Chondrocyte (in vitro differentiated cells): ENCODE measurements around the gene PFKFB3. TPM values are rescaled to one million over a fixed set of nuclear protein-coding genes. Genes with fewer than 3 reads are reported as not detected.

Experiments used
- DNase-seq: peaks from one replicate; pipeline ENCODE4 v3.0.0; 2021; ENCODE audit warnings: mixed read lengths, low spot score
- H3K27ac Mint-ChIP-seq: one replicate; pipeline ENCODE4 v1.8.0; 2021; ENCODE audit warnings: mild to moderate bottlenecking, moderate library complexity, mixed read lengths; ENCODE audit not compliant: unreplicated experiment
- H3K27me3 Mint-ChIP-seq: 2 replicates; pipeline ENCODE4 v1.8.0; 2021; ENCODE audit warnings: low read depth, mixed read lengths
- H3K36me3 Mint-ChIP-seq: 2 replicates; pipeline ENCODE4 v1.8.0; 2021; ENCODE audit warnings: low read depth, mixed read lengths
- H3K4me1 Mint-ChIP-seq: 2 replicates; pipeline ENCODE4 v1.8.0; 2021; ENCODE audit warnings: low read depth, mild to moderate bottlenecking, mixed read lengths
- H3K4me3 Mint-ChIP-seq: one replicate; pipeline ENCODE4 v1.8.0; 2021; ENCODE audit warnings: mild to moderate bottlenecking, moderate library complexity, mixed read lengths; ENCODE audit not compliant: unreplicated experiment
- H3K9me3 Mint-ChIP-seq: 2 replicates; pipeline ENCODE4 v1.8.0; 2021; ENCODE audit warnings: low read depth, mixed read lengths
- total RNA-seq: library from RNA; stranded (reverse); gene quantifications from 3 replicates; pipeline ENCODE4 v1.2.1, GENCODE V29; 2021
- TF ChIP-seq, protein P1 (sequence below): fragments of 200-600 bp; sonication (generic); IDR thresholded peaks from 2 replicates; pipeline ENCODE4 v1.5.0; 2021; ENCODE audit warnings: antibody characterized with exemption, mild to moderate bottlenecking, moderate library complexity

Gene PFKFB3
- total RNA-seq, 1 donor from 2014 or later = 46.5 TPM

DNA sequence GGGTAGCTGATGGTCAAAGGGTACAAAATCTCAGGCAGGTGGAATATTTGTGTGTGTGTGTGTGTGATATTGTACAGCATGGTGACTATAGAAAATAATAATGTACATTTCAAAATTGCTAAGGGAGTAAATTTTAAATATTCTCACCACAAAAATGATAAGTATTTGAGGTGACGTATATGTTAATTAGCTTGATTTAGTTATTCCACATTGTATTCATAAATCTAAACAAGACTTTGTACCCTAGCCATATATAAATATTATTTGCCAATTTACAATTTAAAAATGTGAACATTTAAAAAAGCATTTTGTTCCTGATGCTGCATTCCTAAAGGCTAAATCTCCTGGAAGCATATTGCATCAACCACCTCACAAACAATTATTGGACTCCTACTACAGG lies 47.0 kb downstream of the PFKFB3 start:
- Mint-ChIP-seq H3K27me3 (no peaks in the 10 kb centered on the region), H3K4me3 (no peak overlapping the region)
- TF ChIP-seq, protein P1, sequence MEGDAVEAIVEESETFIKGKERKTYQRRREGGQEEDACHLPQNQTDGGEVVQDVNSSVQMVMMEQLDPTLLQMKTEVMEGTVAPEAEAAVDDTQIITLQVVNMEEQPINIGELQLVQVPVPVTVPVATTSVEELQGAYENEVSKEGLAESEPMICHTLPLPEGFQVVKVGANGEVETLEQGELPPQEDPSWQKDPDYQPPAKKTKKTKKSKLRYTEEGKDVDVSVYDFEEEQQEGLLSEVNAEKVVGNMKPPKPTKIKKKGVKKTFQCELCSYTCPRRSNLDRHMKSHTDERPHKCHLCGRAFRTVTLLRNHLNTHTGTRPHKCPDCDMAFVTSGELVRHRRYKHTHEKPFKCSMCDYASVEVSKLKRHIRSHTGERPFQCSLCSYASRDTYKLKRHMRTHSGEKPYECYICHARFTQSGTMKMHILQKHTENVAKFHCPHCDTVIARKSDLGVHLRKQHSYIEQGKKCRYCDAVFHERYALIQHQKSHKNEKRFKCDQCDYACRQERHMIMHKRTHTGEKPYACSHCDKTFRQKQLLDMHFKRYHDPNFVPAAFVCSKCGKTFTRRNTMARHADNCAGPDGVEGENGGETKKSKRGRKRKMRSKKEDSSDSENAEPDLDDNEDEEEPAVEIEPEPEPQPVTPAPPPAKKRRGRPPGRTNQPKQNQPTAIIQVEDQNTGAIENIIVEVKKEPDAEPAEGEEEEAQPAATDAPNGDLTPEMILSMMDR = no peak

DNA sequence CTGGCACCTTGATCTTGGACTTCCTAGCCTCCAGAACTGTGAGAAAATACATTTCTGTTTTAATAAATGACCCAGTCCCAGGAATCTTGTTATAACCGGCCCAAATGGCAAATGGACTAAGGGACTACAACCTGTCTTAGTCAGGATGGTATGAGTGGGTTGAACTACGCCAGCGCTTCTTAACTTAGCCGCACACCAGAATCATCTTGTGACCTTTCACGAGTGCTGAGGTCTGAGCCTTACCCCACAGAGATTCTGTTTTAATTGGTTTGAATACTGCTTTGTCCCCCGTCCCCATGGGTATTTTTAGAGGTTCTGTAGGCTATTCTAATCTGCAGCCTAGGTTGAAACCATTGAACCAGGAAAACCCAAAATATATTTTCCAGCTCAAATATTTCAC lies 48.0 kb downstream of the PFKFB3 start:
- TF ChIP-seq, protein P1 = no peak
- no peak for DNase-seq
- Mint-ChIP-seq H3K4me3 (no peak overlapping the region), H3K36me3 (peaks cover 2% of the 10 kb centered on the region), H3K9me3 (no peaks in the 10 kb centered on the region), H3K4me1 (peaks cover 6% of the 10 kb centered on the region), H3K27ac (no peak overlapping the region), H3K27me3 (no peaks in the 10 kb centered on the region)

More for the DNA sequence above, 47.0 kb downstream of the PFKFB3 start:
- Mint-ChIP-seq H3K36me3 (peaks cover 2% of the 10 kb centered on the region), H3K9me3 (no peaks in the 10 kb centered on the region), H3K27ac (no peak overlapping the region), H3K4me1 (peaks cover 6% of the 10 kb centered on the region)
- no peak for DNase-seq

DNA sequence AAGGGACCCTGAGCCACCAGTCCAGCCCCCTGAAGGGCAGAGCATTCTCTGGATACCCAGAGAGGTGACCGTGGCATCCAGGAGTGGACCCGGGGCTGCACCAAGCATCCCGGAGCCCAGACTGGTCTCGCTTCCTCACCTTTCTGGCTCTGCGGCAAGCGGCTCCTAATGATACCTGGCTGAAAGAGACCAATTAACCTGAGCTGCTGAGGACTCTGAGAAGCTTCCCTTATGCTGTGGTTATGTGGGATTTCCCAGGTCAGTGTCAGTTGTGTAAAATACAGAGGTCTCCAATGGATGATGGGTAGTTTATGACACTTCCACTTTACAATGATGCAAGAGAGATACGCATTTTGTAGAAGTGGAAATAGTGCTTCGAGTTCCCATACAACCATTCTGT lies 51.5 kb downstream of the PFKFB3 start:
- H3K4me1 Mint-ChIP-seq = no peaks in the 10 kb centered on the region
- peaks cover under 1% of the 10 kb centered on the region for H3K9me3 Mint-ChIP-seq
- no peak overlapping the region for H3K27ac Mint-ChIP-seq
- no peak overlapping the region for H3K4me3 Mint-ChIP-seq
- H3K27me3 Mint-ChIP-seq = no peaks in the 10 kb centered on the region
- no peaks in the 10 kb centered on the region for H3K36me3 Mint-ChIP-seq
- TF ChIP-seq, protein P1 = no peak
- DNase-seq = no peak

DNA sequence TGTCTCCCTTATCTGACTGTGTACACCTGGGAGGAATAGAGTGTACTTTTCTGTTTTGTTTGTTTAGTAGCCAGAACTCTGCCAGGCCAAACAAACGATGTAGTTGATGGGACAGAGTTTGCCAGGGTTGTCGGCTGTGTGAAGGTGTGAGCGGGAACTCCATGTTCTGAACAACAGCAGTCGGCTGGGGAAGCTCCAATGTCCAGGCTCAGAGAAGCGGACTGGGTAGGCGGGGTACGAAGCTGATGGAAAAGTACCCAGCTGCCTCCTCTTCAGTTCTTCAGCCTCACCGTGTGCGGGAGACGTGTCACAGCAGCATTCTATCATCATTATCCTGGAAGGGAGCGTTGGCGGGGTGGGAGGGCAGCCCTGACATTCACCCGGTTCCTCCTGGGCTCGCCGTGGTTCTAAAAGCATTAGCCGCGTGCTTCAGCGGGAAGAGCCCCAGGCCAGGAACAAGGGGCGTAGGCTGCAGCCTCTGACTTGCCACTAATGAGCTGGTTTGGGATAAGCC lies 52.9 kb downstream of the PFKFB3 start:
- no peaks in the 10 kb centered on the region for H3K36me3 Mint-ChIP-seq
- TF ChIP-seq, protein P1 = no peak
- H3K4me3 Mint-ChIP-seq = no peak overlapping the region
- H3K27ac Mint-ChIP-seq = no peak overlapping the region
- H3K27me3 Mint-ChIP-seq = no peaks in the 10 kb centered on the region
- DNase-seq = no peak
- H3K9me3 Mint-ChIP-seq = peaks cover 6% of the 10 kb centered on the region
- H3K4me1 Mint-ChIP-seq = no peaks in the 10 kb centered on the region

DNA sequence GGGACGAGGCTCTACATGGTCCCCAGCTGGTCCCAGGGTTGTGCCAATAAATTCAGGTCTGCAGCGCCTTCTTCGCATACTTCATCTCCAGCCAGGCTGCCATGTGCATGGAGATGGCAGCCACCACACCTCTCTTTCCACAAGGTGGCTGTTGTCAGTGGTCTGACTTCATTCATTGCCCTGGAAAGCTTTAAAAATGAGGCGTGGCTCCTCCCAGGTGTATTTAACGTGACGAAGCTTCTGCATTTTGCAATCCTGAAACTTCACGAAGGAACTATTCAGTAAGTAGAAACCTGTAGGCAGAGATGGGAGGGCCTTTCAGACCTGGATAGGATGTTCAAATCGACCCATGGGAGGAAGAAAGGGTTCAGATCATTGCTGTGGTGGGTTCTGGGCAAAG lies 53.7 kb downstream of the PFKFB3 start:
- Mint-ChIP-seq H3K27ac (no peak overlapping the region), H3K4me1 (no peaks in the 10 kb centered on the region), H3K9me3 (peaks cover 10% of the 10 kb centered on the region)

More for the DNA sequence above, 53.7 kb downstream of the PFKFB3 start:
- H3K36me3 Mint-ChIP-seq = no peaks in the 10 kb centered on the region
- no peak overlapping the region for H3K4me3 Mint-ChIP-seq
- TF ChIP-seq, protein P1 = no peak
- DNase-seq = no peak
- H3K27me3 Mint-ChIP-seq = no peaks in the 10 kb centered on the region
